Tongue (tissue), 2 donors: ENCODE results near the gene KCNMA1. TPM values are rescaled to one million over a fixed set of nuclear protein-coding genes. Genes with fewer than 3 reads are reported as not detected.
A peak's percentile ranks its signal among the peaks of the same experiment; 100 is the strongest.

Source experiments
- DNase-seq: peaks from one replicate; pipeline ENCODE4 v3.0.0-alpha.2; 2015
- total RNA-seq: library from RNA; depleted of rRNA; stranded (reverse); fragments of >200 nt; gene quantifications from one replicate; pipeline ENCODE4 v1.2.3, GENCODE V29; 2014

The KCNMA1 gene
- total RNA-seq, 1 donor from 2014 or later, result 34.3 TPM

GRCh38 chr10:77007834-77008233, 629.8 kb downstream of the KCNMA1 start:
- no peak for DNase-seq

GRCh38 chr10:77006836-77007511, 630.6 kb downstream of the KCNMA1 start:
- no peak for DNase-seq

GRCh38 chr10:77005871-77006270, 631.7 kb downstream of the KCNMA1 start:
- peak; percentile 54 for DNase-seq

GRCh38 chr10:77004917-77005564, 632.6 kb downstream of the KCNMA1 start:
- peak; percentile 90 for DNase-seq

GRCh38 chr10:77002872-77003271, 634.7 kb downstream of the KCNMA1 start:
- no peak for DNase-seq

GRCh38 chr10:77001206-77001605, 636.4 kb downstream of the KCNMA1 start:
- DNase-seq, result no peak

- DNase-seq, result no peak
Measured at GRCh38 chr10:76998451-76998850, 639.2 kb downstream of the KCNMA1 start.

- DNase-seq, result no peak
Measured at GRCh38 chr10:76997631-76998030, 640.0 kb downstream of the KCNMA1 start.

- no peak for DNase-seq
Measured at GRCh38 chr10:76995023-76995422, 642.6 kb downstream of the KCNMA1 start.

GRCh38 chr10:76993213-76993612, 644.4 kb downstream of the KCNMA1 start:
- DNase-seq, result peak; percentile 53

- no peak for DNase-seq
Measured at GRCh38 chr10:76992467-76992866, 645.1 kb downstream of the KCNMA1 start.

- DNase-seq, result peak; percentile 74
Measured at GRCh38 chr10:76991621-76992020, 646.0 kb downstream of the KCNMA1 start.

GRCh38 chr10:76990561-76990960, 647.0 kb downstream of the KCNMA1 start:
- peak; percentile 80 for DNase-seq

GRCh38 chr10:76984559-76985443, 652.8 kb downstream of the KCNMA1 start:
- peak; percentile 93 for DNase-seq

- DNase-seq, result no peak
Measured at GRCh38 chr10:76983624-76984023, 654.0 kb downstream of the KCNMA1 start.

- peak; percentile 48 for DNase-seq
Measured at GRCh38 chr10:76982671-76983070, 654.9 kb downstream of the KCNMA1 start.

- DNase-seq, result no peak
Measured at GRCh38 chr10:76981251-76981650, 656.4 kb downstream of the KCNMA1 start.

- DNase-seq, result no peak
Measured at GRCh38 chr10:76977901-76978300, 659.7 kb downstream of the KCNMA1 start.

GRCh38 chr10:76977046-76977445, 660.6 kb downstream of the KCNMA1 start:
- DNase-seq, result peak; percentile 49

- DNase-seq, result no peak
Measured at GRCh38 chr10:76976142-76976541, 661.5 kb downstream of the KCNMA1 start.

- no peak for DNase-seq
Measured at GRCh38 chr10:76975126-76975525, 662.5 kb downstream of the KCNMA1 start.

GRCh38 chr10:76974017-76974691, 663.5 kb downstream of the KCNMA1 start:
- DNase-seq, result peak; percentile 37
